Liver (tissue), 9 donors: ENCODE data around the gene SLC8A1. TPM values are rescaled to one million over a fixed set of nuclear protein-coding genes. Genes with fewer than 3 reads are reported as not detected.

ENCODE experiments used
- DNase-seq: peaks from one replicate; pipeline ENCODE4 v3.0.0-alpha.2; 2017; ENCODE audit warnings: low spot score
- H3K27ac ChIP-seq, 2 donors: one replicate each; pipeline ENCODE4 v1.7.0; 2013; ENCODE audit warnings: inconsistent platforms in 2 of 2, low read length in 2 of 2, control low read depth in 1 of 2, low read depth in 1 of 2, mild to moderate bottlenecking in 1 of 2
- H3K27me3 ChIP-seq, 4 donors: one replicate each; pipeline versions ENCODE4 v1.6.1 to v1.7.0; 2013; ENCODE audit warnings: low read length in 3 of 4, inconsistent platforms in 1 of 4, mild to moderate bottlenecking in 1 of 4, moderate library complexity in 1 of 4; ENCODE audit not compliant: control insufficient read depth in 4 of 4, insufficient read depth in 4 of 4
- H3K36me3 ChIP-seq, 4 donors: one replicate each; pipeline versions ENCODE4 v1.6.1 to v1.7.0; 2013; ENCODE audit warnings: low read length in 3 of 4, mild to moderate bottlenecking in 3 of 4, low read depth in 1 of 4, moderate library complexity in 1 of 4; ENCODE audit not compliant: control insufficient read depth in 4 of 4, insufficient read depth in 3 of 4
- H3K4me1 ChIP-seq, 4 donors: one replicate each; pipeline versions ENCODE4 v1.6.1 to v1.7.0; 2013; ENCODE audit warnings: low read length in 3 of 4, mild to moderate bottlenecking in 3 of 4, moderate library complexity in 1 of 4; ENCODE audit not compliant: control insufficient read depth in 4 of 4, insufficient read depth in 4 of 4
- H3K4me3 ChIP-seq, 3 donors: one replicate each; pipeline versions ENCODE4 v1.6.1 to v1.7.0; 2013; ENCODE audit warnings: low read length in 3 of 3, control low read depth in 1 of 3, low read depth in 1 of 3, mild to moderate bottlenecking in 1 of 3
- H3K9ac ChIP-seq, 2 donors: one replicate each; pipeline ENCODE4 v1.7.0; 2013; ENCODE audit warnings: low read length in 2 of 2, mild to moderate bottlenecking in 2 of 2, moderate library complexity in 2 of 2, control low read depth in 1 of 2, low read depth in 1 of 2
- H3K9me3 ChIP-seq, 4 donors: one replicate each; pipeline versions ENCODE4 v1.6.1 to v1.7.0; 2013; ENCODE audit warnings: low read length in 3 of 4; ENCODE audit not compliant: control insufficient read depth in 4 of 4
- EGR1 ChIP-seq, 2 donors: IDR thresholded peaks; 2 replicates each; pipeline ENCODE4 v1.6.1; 2016 to 2018; ENCODE audit warnings: antibody characterized with exemption in 2 of 2, low read depth in 2 of 2
- FOXA1 ChIP-seq: IDR thresholded peaks from 2 replicates; pipeline ENCODE4 v1.6.1; 2016; ENCODE audit warnings: antibody characterized with exemption
- FOXA2 ChIP-seq: IDR thresholded peaks from 2 replicates; pipeline ENCODE4 v1.6.1; 2016; ENCODE audit warnings: antibody characterized with exemption
- GABPA ChIP-seq, 2 donors: IDR thresholded peaks in 1 of 2; conservative IDR thresholded peaks in 1 of 2; 2 replicates each; pipeline ENCODE4 v1.6.1; 2016; ENCODE audit warnings: antibody characterized with exemption in 2 of 2, mild to moderate bottlenecking in 1 of 2, moderate library complexity in 1 of 2
- HNF4A ChIP-seq, 2 donors: conservative IDR thresholded peaks; 2 replicates each; pipeline ENCODE4 v1.6.1; 2016; ENCODE audit warnings: antibody characterized with exemption in 2 of 2, mild to moderate bottlenecking in 2 of 2
- JUND ChIP-seq, 2 donors: IDR thresholded peaks; 2 replicates each; pipeline ENCODE4 v1.6.1; 2016; ENCODE audit warnings: antibody characterized with exemption in 2 of 2
- NR2F2 ChIP-seq: IDR thresholded peaks from 2 replicates; pipeline ENCODE4 v1.6.1; 2016; ENCODE audit warnings: antibody characterized with exemption
- RAD21 ChIP-seq, 2 donors: IDR thresholded peaks; 2 replicates each; pipeline ENCODE4 v1.6.1; 2016; ENCODE audit warnings: antibody characterized with exemption in 2 of 2, mild to moderate bottlenecking in 2 of 2
- RXRA ChIP-seq, 2 donors: IDR thresholded peaks; 2 replicates each; pipeline ENCODE4 v1.6.1; 2017 to 2018; ENCODE audit warnings: antibody characterized with exemption in 2 of 2, mild to moderate bottlenecking in 1 of 2
- SP1 ChIP-seq: IDR thresholded peaks from 2 replicates; pipeline ENCODE4 v1.6.1; 2018; ENCODE audit warnings: antibody characterized with exemption, mild to moderate bottlenecking
- TAF1 ChIP-seq: conservative IDR thresholded peaks from 2 replicates; pipeline ENCODE4 v1.6.1; 2016; ENCODE audit warnings: antibody characterized with exemption, mild to moderate bottlenecking
- YY1 ChIP-seq: IDR thresholded peaks from 2 replicates; pipeline ENCODE4 v1.6.1; 2016; ENCODE audit warnings: antibody characterized with exemption, mild to moderate bottlenecking
- WGBS: extraction: QIAGEN DNeasy Blood & Tissue Kit; methylation state at CpG from one replicate; pipeline ENCODE4 v1.1.7; 2013; 5-methylcytosine and 5-hydroxymethylcytosine counted together
- polyA plus RNA-seq, 2 donors: library from polyadenylated mRNA; stranded (reverse) in 1 of 2; unstranded in 1 of 2; fragments of 200-250 nt in 1 of 2; fragments of >200 nt in 1 of 2; fragmentation: Nextera tagmentation in 1 of 2; extraction: Ambion mirVana in 1 of 2; gene quantifications; one replicate each; pipeline versions ENCODE4 v1.2.1 to v1.2.3, GENCODE V29; 2013 to 2015
- total RNA-seq, 2 donors: library from RNA; depleted of rRNA; stranded (reverse); fragments of >200 nt; gene quantifications; one replicate each; pipeline ENCODE4 v1.2.3, GENCODE V29; 2014
- TF ChIP-seq, protein P1 (sequence below): IDR thresholded peaks from 2 replicates; pipeline ENCODE4 v1.6.1; 2016; ENCODE audit warnings: antibody characterized with exemption, mild to moderate bottlenecking
- TF ChIP-seq, protein P2 (sequence below): IDR thresholded peaks from 2 replicates; pipeline ENCODE4 v1.6.1; 2016; ENCODE audit warnings: antibody characterized with exemption
- TF ChIP-seq, protein P3 (sequence below): fragments of 150-350 bp; IDR thresholded peaks from 2 replicates; pipeline ENCODE4 v1.5.1; 2017; ENCODE audit warnings: improper control_type of control experiment, low read depth, low read length; ENCODE audit not compliant: missing input control
- TF ChIP-seq, protein P4 (sequence below): IDR thresholded peaks from 2 replicates; pipeline ENCODE4 v1.6.1; 2016; ENCODE audit warnings: antibody characterized with exemption
- TF ChIP-seq, protein P5 (sequence below): IDR thresholded peaks from 2 replicates; pipeline ENCODE4 v1.6.1; 2016; ENCODE audit warnings: antibody characterized with exemption
- donor health status: healthy.
- donor health status: healthy.
- donor health status: healthy.
- donor health status: healthy.
- donor health status: healthy.

Gene SLC8A1
- total and polyA plus RNA-seq, 4 donors = 1.2 to 18.5 (median 8.2) TPM

DNA sequence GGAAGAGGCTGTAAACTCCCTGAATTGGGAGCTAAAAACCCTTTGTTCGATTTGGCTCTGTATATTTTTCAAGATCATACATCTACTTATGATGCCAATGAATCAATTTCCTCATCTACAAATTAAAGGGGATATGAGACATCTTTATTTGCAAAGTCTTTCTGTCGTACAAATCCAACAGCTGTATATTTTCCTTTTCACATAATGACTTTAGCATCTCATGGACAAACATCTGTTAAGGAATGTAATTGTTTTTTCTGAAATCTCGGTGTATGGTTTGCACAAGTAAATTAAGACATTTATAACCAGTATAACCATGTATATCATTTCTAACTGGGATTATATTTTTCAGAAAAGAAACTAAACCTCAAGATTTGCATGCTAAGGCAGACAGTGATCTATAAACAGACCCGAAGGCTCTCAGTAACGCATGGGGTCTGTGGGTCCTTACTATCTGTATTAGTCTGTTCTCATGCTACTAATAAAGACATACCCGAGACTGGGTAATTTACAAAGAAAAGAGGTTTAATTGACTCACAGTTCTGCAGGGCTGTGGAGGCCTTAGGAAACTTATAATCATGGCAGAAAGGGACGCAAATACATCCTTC is 130.8 kb downstream of the SLC8A1 start:
- H3K9ac ChIP-seq = no peak overlapping the region
- no peak for DNase-seq
- no peak for TF ChIP-seq RXRA (IDR thresholded peaks at IDR 0.05)
- TF ChIP-seq, protein P1, sequence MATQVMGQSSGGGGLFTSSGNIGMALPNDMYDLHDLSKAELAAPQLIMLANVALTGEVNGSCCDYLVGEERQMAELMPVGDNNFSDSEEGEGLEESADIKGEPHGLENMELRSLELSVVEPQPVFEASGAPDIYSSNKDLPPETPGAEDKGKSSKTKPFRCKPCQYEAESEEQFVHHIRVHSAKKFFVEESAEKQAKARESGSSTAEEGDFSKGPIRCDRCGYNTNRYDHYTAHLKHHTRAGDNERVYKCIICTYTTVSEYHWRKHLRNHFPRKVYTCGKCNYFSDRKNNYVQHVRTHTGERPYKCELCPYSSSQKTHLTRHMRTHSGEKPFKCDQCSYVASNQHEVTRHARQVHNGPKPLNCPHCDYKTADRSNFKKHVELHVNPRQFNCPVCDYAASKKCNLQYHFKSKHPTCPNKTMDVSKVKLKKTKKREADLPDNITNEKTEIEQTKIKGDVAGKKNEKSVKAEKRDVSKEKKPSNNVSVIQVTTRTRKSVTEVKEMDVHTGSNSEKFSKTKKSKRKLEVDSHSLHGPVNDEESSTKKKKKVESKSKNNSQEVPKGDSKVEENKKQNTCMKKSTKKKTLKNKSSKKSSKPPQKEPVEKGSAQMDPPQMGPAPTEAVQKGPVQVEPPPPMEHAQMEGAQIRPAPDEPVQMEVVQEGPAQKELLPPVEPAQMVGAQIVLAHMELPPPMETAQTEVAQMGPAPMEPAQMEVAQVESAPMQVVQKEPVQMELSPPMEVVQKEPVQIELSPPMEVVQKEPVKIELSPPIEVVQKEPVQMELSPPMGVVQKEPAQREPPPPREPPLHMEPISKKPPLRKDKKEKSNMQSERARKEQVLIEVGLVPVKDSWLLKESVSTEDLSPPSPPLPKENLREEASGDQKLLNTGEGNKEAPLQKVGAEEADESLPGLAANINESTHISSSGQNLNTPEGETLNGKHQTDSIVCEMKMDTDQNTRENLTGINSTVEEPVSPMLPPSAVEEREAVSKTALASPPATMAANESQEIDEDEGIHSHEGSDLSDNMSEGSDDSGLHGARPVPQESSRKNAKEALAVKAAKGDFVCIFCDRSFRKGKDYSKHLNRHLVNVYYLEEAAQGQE = no peak
- no peak for TF ChIP-seq EGR1 (IDR thresholded peaks at IDR 0.05; ENCODE audit: low read depth in 2 of 2)
- no peak for TF ChIP-seq FOXA2
- TF ChIP-seq, protein P2, sequence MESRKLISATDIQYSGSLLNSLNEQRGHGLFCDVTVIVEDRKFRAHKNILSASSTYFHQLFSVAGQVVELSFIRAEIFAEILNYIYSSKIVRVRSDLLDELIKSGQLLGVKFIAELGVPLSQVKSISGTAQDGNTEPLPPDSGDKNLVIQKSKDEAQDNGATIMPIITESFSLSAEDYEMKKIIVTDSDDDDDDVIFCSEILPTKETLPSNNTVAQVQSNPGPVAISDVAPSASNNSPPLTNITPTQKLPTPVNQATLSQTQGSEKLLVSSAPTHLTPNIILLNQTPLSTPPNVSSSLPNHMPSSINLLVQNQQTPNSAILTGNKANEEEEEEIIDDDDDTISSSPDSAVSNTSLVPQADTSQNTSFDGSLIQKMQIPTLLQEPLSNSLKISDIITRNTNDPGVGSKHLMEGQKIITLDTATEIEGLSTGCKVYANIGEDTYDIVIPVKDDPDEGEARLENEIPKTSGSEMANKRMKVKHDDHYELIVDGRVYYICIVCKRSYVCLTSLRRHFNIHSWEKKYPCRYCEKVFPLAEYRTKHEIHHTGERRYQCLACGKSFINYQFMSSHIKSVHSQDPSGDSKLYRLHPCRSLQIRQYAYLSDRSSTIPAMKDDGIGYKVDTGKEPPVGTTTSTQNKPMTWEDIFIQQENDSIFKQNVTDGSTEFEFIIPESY = no peak
- no peak for TF ChIP-seq GABPA (IDR thresholded peaks at IDR 0.05 in 1 of 2, conservative IDR thresholded peaks at IDR 0.05 in 1 of 2)
- no peak for TF ChIP-seq NR2F2
- TF ChIP-seq JUND (IDR thresholded peaks at IDR 0.05) = no peak
- TF ChIP-seq FOXA1 = no peak
- no peak for TF ChIP-seq YY1
- TF ChIP-seq, protein P3, sequence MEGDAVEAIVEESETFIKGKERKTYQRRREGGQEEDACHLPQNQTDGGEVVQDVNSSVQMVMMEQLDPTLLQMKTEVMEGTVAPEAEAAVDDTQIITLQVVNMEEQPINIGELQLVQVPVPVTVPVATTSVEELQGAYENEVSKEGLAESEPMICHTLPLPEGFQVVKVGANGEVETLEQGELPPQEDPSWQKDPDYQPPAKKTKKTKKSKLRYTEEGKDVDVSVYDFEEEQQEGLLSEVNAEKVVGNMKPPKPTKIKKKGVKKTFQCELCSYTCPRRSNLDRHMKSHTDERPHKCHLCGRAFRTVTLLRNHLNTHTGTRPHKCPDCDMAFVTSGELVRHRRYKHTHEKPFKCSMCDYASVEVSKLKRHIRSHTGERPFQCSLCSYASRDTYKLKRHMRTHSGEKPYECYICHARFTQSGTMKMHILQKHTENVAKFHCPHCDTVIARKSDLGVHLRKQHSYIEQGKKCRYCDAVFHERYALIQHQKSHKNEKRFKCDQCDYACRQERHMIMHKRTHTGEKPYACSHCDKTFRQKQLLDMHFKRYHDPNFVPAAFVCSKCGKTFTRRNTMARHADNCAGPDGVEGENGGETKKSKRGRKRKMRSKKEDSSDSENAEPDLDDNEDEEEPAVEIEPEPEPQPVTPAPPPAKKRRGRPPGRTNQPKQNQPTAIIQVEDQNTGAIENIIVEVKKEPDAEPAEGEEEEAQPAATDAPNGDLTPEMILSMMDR = no peak
- TF ChIP-seq, protein P4, sequence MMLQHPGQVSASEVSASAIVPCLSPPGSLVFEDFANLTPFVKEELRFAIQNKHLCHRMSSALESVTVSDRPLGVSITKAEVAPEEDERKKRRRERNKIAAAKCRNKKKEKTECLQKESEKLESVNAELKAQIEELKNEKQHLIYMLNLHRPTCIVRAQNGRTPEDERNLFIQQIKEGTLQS = no peak
- WGBS = 70% methylated on average over 7 of the region's 7 CpGs
- no peaks in the 10 kb centered on the region for H3K27me3 ChIP-seq
- H3K9me3 ChIP-seq = no peaks in the 10 kb centered on the region
- no peaks in the 10 kb centered on the region for H3K4me1 ChIP-seq
- no peak overlapping the region for H3K4me3 ChIP-seq
- no peaks in the 10 kb centered on the region for H3K36me3 ChIP-seq
- H3K27ac ChIP-seq = no peak overlapping the region

DNA sequence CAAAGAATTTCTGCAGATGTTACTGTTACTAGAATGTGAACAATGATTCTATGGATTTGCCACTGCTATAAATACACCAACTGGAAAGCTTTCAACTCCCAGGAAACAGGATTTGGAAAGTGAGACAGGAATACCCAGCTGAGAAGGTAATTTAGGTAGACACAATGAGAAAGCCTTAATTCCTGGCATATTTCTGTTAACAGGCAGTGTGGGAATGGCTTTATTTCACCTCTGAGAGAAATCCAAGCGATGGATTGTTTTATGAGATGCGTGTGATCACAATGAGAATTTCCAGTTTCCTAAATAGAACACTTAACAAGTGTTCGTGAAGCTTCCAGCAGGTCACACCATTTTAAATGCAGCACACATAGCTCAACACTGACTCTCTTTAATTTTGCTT is 133.0 kb downstream of the SLC8A1 start:
- no peak for TF ChIP-seq TAF1
- no peak for TF ChIP-seq FOXA1
- no peak for TF ChIP-seq RAD21 (IDR thresholded peaks at IDR 0.05)
- TF ChIP-seq SP1 = no peak
- no peak for TF ChIP-seq EGR1 (IDR thresholded peaks at IDR 0.05; ENCODE audit: low read depth in 2 of 2)
- TF ChIP-seq NR2F2 = no peak
- TF ChIP-seq GABPA (IDR thresholded peaks at IDR 0.05 in 1 of 2, conservative IDR thresholded peaks at IDR 0.05 in 1 of 2) = no peak
- TF ChIP-seq, protein P4 = no peak
- no peak for TF ChIP-seq HNF4A (conservative IDR thresholded peaks at IDR 0.05)
- TF ChIP-seq, protein P3 = no peak
- no peak for TF ChIP-seq FOXA2
- TF ChIP-seq, protein P5, sequence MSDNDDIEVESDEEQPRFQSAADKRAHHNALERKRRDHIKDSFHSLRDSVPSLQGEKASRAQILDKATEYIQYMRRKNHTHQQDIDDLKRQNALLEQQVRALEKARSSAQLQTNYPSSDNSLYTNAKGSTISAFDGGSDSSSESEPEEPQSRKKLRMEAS = no peak
- TF ChIP-seq RXRA (IDR thresholded peaks at IDR 0.05) = no peak
- Histone ChIP-seq H3K9me3 (peaks cover 0 to 4% (median 0%) of the 10 kb centered on the region in 4 donors), H3K4me3 (no peak overlapping the region), H3K27ac (no peak overlapping the region), H3K9ac (no peak overlapping the region), H3K27me3 (no peaks in the 10 kb centered on the region), H3K36me3 (no peaks in the 10 kb centered on the region), H3K4me1 (no peaks in the 10 kb centered on the region)
- DNase-seq = no peak
- 71% methylated on average over 3 of the region's 3 CpGs for WGBS
